NCI-H146 treated with DMSO at 0.1 percent for 48 hours (cell line): ENCODE results near the gene ELL2.
"Not testable (repeated sequence)": the region's sequence is repeated elsewhere in the genome, so short reads cannot be mapped to it uniquely, and the experiment has no call there.

Source experiments
- DNase-seq: peaks from one replicate; lab custom pipeline; 2025; ENCODE audit not compliant: unreplicated experiment; lab: John Stamatoyannopoulos, UW

ELL2 gene

GRCh38 chr5:95841914-95842812 lies 119.5 kb downstream of the ELL2 start:
- DNase-seq = no peak

GRCh38 chr5:95840956-95841705 lies 120.5 kb downstream of the ELL2 start:
- no peak for DNase-seq

- DNase-seq = no peak
Observed at GRCh38 chr5:95839658-95840057, 122.0 kb downstream of the ELL2 start.

GRCh38 chr5:95838556-95838955 lies 123.1 kb downstream of the ELL2 start:
- no peak for DNase-seq

- DNase-seq = no peak
Observed at GRCh38 chr5:95838001-95838520, 123.6 kb downstream of the ELL2 start.

- DNase-seq = no peak
Observed at GRCh38 chr5:95837492-95837891, 124.2 kb downstream of the ELL2 start.

- DNase-seq = not testable (repeated sequence)
Observed at GRCh38 chr5:95836971-95837370, 124.7 kb downstream of the ELL2 start.

- no peak for DNase-seq
Observed at GRCh38 chr5:95836544-95836943, 125.1 kb downstream of the ELL2 start.

GRCh38 chr5:95835682-95836385 lies 125.8 kb downstream of the ELL2 start:
- no peak for DNase-seq
